ENCODE data around the gene VWF. TPM values are rescaled to one million over a fixed set of nuclear protein-coding genes. Genes with fewer than 3 reads are reported as not detected.

VWF gene
- total and polyA plus RNA-seq, 2 of the 13 experiments (the other 11 are each of a cell fraction or from before 2014, with no cell fraction given), result 0.20 to 0.25 TPM

DNA sequence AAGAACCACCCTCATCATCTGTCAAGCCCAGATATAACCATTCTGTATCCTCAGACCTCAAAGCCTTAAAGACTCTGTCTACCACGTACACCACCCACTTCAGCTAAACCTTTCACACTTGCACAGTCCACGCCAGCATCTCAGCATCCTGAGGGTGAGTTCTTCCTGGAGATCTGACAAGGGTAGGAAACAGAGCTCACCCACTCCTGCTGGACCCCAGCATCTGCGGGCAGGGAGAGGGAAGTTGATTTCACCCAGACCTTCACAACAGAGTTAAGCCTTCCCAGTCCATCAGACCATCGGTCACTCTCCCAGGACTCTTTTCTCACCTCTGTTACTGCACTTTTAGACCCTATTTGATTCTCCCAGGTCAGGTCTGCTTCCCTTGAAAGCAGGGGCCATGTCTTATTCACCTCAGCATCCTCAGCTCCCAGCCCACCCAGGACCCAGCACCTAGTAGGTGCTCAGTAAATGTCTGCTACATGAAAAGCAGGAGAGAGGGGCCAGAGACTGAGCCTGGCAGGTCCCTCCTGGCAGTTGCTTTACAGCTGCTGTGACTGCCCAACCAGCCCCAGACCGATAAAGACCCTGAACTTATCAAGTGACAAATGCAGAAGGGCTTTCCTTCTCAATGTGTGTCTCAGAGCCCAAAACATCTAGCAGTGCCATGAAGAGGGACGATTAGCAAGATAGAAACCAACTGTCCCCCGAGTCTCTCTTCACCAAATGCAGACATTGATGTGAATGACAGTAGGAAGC is 213.5 kb downstream of the VWF start:
- DNase-seq (ENCODE audit: low spot score) (no peak), ATAC-seq (no peak), FAIRE-seq (no peak)
- H3K9me3 ChIP-seq (ENCODE audit: low read length), result no peaks in the 10 kb centered on the region
- whole genome bisulfite sequencing (ENCODE audit: low lambda C conversion rate), result 3% methylated on average over 4 of the region's 7 CpGs
- intact Hi-C loops (cut with micrococcal nuclease; ENCODE audit: unreplicated experiment), result no loop called here
- ChIA-PET POLR2A (no interaction called here), CTCF (ENCODE audit: low intra/inter-chr PET ratio, low total read pairs) (no interaction called here)
- in situ Hi-C loops (cut with HindIII; ENCODE audit: extremely low pct_ligation_motif_present, low pct_unique_long_range_greater_than_20kb), result no loop called here
- H2AFZ ChIP-seq (ENCODE audit: low read length), result no peak overlapping the region
- H3K79me2 ChIP-seq (ENCODE audit: insufficient read depth, low read length), result no peaks in the 10 kb centered on the region
- H3K9ac ChIP-seq (ENCODE audit: insufficient read depth, low read depth, low read length), result no peak overlapping the region
- no peaks in the 10 kb centered on the region for H3K4me1 ChIP-seq (ENCODE audit: insufficient read depth, low read length)
- H3K27me3 ChIP-seq (ENCODE audit: control insufficient read depth in 1 of 2, insufficient read depth in 2 of 2, low read length in 2 of 2), result peaks cover 1 to 24% of the 10 kb centered on the region in 2 experiments; a peak in 4 of 5 replicates
- no peaks in the 10 kb centered on the region for H3K36me3 ChIP-seq (replicated peaks in 1 of 2; ENCODE audit: control insufficient read depth in 1 of 2, insufficient read depth in 2 of 2, low read length in 2 of 2)
- no peak overlapping the region for H3K4me2 ChIP-seq (ENCODE audit: low read depth, low read length)
- TF ChIP-seq FOXO1 (CRISPR knock-in tag; IDR thresholded peaks at IDR 0.05) (no peak), MTF2 (CRISPR knock-in tag; IDR thresholded peaks at IDR 0.05; ENCODE audit: borderline replicate concordance) (no peak), MTA3 (CRISPR knock-in tag; IDR thresholded peaks at IDR 0.05) (no peak), ZFP90 (CRISPR knock-in tag; IDR thresholded peaks at IDR 0.05; ENCODE audit: borderline replicate concordance) (no peak), ZNF441 (CRISPR knock-in tag; IDR thresholded peaks at IDR 0.05; ENCODE audit: borderline replicate concordance) (no peak), NR3C1 (CRISPR knock-in tag; IDR thresholded peaks at IDR 0.05) (no peak), ZNF24 (IDR thresholded peaks at IDR 0.05) (no peak), BHLHE40 (IDR thresholded peaks at IDR 0.05; ENCODE audit: low read length) (no peak), HMG20A (CRISPR knock-in tag; IDR thresholded peaks at IDR 0.05; ENCODE audit: borderline replicate concordance) (no peak), CENPX (CRISPR knock-in tag; IDR thresholded peaks at IDR 0.05) (no peak), ZNF143 (CRISPR knock-in tag; IDR thresholded peaks at IDR 0.05) (no peak)
- TF ChIP-seq, protein P1, sequence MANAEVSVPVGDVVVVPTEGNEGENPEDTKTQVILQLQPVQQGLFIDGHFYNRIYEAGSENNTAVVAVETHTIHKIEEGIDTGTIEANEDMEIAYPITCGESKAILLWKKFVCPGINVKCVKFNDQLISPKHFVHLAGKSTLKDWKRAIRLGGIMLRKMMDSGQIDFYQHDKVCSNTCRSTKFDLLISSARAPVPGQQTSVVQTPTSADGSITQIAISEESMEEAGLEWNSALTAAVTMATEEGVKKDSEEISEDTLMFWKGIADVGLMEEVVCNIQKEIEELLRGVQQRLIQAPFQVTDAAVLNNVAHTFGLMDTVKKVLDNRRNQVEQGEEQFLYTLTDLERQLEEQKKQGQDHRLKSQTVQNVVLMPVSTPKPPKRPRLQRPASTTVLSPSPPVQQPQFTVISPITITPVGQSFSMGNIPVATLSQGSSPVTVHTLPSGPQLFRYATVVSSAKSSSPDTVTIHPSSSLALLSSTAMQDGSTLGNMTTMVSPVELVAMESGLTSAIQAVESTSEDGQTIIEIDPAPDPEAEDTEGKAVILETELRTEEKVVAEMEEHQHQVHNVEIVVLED (CRISPR knock-in tag; IDR thresholded peaks at IDR 0.05; ENCODE audit: borderline replicate concordance), result no peak
- TF ChIP-seq, protein P2, sequence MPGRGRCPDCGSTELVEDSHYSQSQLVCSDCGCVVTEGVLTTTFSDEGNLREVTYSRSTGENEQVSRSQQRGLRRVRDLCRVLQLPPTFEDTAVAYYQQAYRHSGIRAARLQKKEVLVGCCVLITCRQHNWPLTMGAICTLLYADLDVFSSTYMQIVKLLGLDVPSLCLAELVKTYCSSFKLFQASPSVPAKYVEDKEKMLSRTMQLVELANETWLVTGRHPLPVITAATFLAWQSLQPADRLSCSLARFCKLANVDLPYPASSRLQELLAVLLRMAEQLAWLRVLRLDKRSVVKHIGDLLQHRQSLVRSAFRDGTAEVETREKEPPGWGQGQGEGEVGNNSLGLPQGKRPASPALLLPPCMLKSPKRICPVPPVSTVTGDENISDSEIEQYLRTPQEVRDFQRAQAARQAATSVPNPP (CRISPR knock-in tag; IDR thresholded peaks at IDR 0.05), result no peak
- no peak overlapping the region for H3K27ac ChIP-seq (ENCODE audit: extremely low read length, insufficient read depth, low read length)
- no peaks in the 10 kb centered on the region for H4K20me1 ChIP-seq (ENCODE audit: insufficient read depth, low read length)
- no TSS peak for BruUV-seq (replicated peaks)
- no peak overlapping the region for H3K4me3 ChIP-seq (replicated peaks in 1 of 3; ENCODE audit: insufficient read depth in 1 of 3, low read depth in 2 of 3, low read length in 3 of 3)

Data from HepG2 (cell line).